Sigmoid colon (tissue), 4 donors: ENCODE results near the gene MLXIP.

Experiments used
- CTCF ChIP-seq, 4 experiments: fragments of 450-650 bp in 3 of 4; fragments of 200-600 bp in 1 of 4; IDR thresholded peaks; one replicate each; pipeline ENCODE4 v1.5.1; 2016 to 2019; ENCODE audit warnings: antibody characterized with exemption in 4 of 4, mild to moderate bottlenecking in 3 of 4, moderate library complexity in 2 of 4
- EP300 ChIP-seq, 4 donors: sonication (generic); formaldehyde crosslinking; IDR thresholded peaks; one replicate each; pipeline ENCODE4 v1.6.1; 2017; ENCODE audit warnings: antibody characterized with exemption in 4 of 4
- POLR2A ChIP-seq, 2 donors: fragments of 450-650 bp; IDR thresholded peaks; one replicate each; pipeline ENCODE4 v1.6.1; 2016; ENCODE audit warnings: antibody characterized with exemption in 2 of 2, mild to moderate bottlenecking in 2 of 2, moderate library complexity in 2 of 2

DNA sequence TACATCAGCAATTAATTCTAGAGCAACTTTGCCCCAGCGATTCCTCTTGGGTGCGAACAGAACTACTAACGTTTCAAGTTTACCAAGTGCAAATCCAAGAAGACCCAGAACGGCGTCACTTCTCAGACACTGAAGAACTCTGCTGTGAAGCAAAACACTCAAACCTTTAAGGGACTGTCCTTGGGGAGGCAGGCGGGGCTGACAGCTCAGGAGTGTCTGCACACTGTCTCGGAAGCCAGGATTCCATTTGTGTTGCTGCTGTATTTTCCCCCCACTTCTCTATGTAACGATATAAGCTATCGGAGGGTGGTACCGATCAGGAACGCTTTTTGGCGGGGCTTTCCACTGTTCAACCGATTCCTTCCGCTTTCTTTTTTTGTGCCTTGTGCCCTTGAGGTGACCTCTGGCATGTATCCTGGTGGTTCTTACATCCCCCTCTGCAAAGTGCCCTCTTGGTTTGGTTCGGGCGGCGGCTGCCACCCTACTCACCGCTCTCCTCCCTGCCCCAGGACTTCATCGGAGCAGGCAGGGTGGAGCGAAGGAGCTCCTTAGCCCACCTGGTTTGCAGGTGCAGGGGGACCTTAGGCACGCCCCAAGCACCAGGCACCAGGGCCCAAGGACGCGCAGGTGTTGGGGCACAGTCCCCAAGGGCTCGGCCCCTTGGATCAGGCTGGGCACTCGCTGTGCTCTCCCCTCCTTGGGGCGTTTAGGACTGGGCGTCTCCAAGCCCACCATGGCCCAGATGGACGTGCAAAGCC is 19.2 kb upstream of the MLXIP start:
- TF ChIP-seq CTCF (IDR thresholded peaks at IDR 0.05) (no peak), EP300 (IDR thresholded peaks at IDR 0.05) (peak in 1 of 4 donors; percentile 1), POLR2A (IDR thresholded peaks at IDR 0.05) (no peak)
